ENCODE results near the gene UGT1A9. TPM values are rescaled to one million over a fixed set of nuclear protein-coding genes. Genes with fewer than 3 reads are reported as not detected.
"Not testable (repeated sequence)": the region's sequence is repeated elsewhere in the genome, so short reads cannot be mapped to it uniquely, and the experiment has no call there.

Gene UGT1A9
- total RNA-seq, 2 donors from 2014 or later, result not detected

DNA sequence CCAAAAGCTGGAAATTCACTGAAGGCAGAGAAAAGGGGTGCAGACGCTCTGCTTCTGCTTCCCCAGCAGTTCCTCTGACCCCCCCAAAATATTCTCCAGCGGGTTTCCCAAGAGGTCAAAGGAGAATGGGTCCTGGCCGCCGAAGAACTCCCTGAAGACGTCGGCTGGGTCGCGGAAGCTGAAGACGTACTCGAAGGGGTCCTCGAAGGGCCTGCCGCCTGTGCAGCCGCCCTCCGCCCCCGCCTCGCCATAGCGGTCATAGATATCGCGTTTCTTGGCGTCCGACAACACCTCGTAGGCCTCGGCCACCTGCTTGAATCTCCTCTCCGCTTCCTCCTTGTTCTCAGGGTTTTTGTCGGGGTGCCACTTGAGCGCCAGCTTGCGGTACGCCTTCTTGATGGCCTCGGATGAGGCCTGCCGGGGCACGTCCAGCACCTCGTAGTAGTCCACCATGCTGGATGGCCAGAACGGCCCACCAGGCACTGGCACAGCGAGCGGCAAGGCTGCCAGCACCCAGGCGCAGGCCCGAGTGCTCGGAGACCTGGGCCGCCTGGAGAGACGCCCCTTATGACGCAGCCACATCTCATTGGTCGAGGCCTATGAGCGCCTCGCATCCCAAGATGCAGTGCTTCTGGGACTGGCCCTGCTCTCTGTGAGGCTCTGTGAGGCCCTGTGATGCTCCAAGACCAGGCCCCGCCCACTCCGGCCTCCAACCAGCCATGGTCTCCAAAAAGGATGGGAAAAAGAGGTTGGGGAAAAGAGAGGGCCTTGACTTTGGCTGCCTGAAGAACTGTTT, 72.0 kb downstream of the UGT1A9 start:
- H3K36me3 ChIP-seq (ENCODE audit: control insufficient read depth, insufficient read depth, low read length), result no peaks in the 10 kb centered on the region
- Mint-ChIP-seq H3K4me1 (no peaks in the 10 kb centered on the region), H3K4me3 (no peak overlapping the region), H3K36me3 (ENCODE audit: low read depth) (no peaks in the 10 kb centered on the region), H3K27me3 (ENCODE audit: insufficient read depth) (peaks cover 10% of the 10 kb centered on the region), H3K27ac (no peak overlapping the region), H3K9me3 (peaks cover 23% of the 10 kb centered on the region)
- no peaks in the 10 kb centered on the region for H3K4me1 ChIP-seq (ENCODE audit: control insufficient read depth, insufficient read depth, low read length)
- no peak for DNase-seq
- TF ChIP-seq, protein P1, sequence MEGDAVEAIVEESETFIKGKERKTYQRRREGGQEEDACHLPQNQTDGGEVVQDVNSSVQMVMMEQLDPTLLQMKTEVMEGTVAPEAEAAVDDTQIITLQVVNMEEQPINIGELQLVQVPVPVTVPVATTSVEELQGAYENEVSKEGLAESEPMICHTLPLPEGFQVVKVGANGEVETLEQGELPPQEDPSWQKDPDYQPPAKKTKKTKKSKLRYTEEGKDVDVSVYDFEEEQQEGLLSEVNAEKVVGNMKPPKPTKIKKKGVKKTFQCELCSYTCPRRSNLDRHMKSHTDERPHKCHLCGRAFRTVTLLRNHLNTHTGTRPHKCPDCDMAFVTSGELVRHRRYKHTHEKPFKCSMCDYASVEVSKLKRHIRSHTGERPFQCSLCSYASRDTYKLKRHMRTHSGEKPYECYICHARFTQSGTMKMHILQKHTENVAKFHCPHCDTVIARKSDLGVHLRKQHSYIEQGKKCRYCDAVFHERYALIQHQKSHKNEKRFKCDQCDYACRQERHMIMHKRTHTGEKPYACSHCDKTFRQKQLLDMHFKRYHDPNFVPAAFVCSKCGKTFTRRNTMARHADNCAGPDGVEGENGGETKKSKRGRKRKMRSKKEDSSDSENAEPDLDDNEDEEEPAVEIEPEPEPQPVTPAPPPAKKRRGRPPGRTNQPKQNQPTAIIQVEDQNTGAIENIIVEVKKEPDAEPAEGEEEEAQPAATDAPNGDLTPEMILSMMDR (conservative IDR thresholded peaks at IDR 0.05), result no peak
- H3K9me3 ChIP-seq (ENCODE audit: control insufficient read depth, low read length), result peaks cover 16% of the 10 kb centered on the region
- 94 to 98% methylated on average over 36 to 44 of the region's 46 CpGs for WGBS, 2 experiments (ENCODE audit: insufficient coverage in 1 of 2, insufficient read length in 1 of 2)
- H3K27me3 ChIP-seq (ENCODE audit: control insufficient read depth, insufficient read depth, low read length, poor library complexity, severe bottlenecking), result no peaks in the 10 kb centered on the region
- no peak overlapping the region for H3K27ac ChIP-seq (ENCODE audit: low read depth, low read length)
- no peak overlapping the region for H3K9ac ChIP-seq (ENCODE audit: extremely low read depth, low read length, poor library complexity, severe bottlenecking)
- H3K4me3 ChIP-seq (ENCODE audit: low read length), result no peak overlapping the region

DNA sequence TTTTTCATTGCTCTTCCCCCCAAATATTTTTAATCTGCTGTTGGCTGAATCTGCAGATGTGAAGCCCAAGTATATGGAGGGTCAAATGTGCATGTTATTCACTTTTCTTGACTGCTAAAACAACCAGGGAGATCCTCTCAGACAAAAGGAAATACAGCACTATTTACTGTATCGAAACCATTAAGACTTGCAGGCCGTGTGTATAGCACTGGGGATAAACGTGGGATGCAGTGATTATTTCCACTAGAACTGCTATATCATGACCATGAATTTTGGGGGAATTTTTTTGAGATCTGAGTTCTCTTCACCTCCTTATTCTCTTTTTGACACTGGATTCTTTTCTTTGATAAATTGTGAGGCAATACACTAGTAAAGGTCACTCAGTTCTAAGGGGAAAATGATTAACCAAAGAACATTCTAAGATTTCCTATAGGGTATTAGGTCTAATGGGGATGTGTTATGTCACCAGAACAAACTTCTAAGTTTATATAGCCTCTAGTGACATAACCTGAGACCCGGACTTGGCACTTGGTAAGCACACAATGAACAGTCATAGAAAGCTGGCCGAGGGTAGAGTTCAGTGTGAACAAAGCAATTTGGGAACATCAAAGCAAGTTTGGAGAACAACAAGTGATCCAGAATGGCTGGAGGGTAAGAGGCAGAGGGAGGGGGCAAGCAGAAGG, 73.5 kb downstream of the UGT1A9 start:
- 92 to 100% methylated on average over 3 to 5 of the region's 5 CpGs for WGBS, 2 experiments (ENCODE audit: insufficient coverage in 1 of 2, insufficient read length in 1 of 2)
- H3K36me3 Mint-ChIP-seq (ENCODE audit: low read depth), result no peaks in the 10 kb centered on the region
- no peaks in the 10 kb centered on the region for H3K4me1 Mint-ChIP-seq

DNA sequence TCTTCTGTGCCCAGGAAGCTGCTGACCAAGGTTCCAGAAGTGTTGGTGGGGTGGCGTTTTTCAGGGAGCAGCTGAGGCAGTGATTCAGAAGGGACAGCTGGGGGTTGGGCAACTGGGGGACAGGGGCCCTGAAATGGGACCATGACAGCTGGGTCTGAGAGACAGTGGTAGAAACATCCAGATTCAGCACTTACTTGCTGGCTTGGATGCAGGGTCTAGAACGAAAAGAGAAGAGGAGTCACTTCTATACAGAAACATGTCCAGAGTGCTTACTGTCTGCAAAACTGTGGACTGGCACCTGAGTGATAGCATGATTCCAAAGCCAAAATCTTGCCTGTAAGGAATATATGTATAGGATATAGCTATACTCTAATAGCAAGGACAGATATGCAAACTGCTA, 74.1 kb downstream of the UGT1A9 start:
- H3K27ac ChIP-seq (ENCODE audit: low read depth, low read length); DNase-seq; H3K9me3 ChIP-seq (ENCODE audit: control insufficient read depth, low read length); H3K4me3 Mint-ChIP-seq; H3K4me1 ChIP-seq (ENCODE audit: control insufficient read depth, insufficient read depth, low read length); H3K9ac ChIP-seq (ENCODE audit: extremely low read depth, low read length, poor library complexity, severe bottlenecking); H3K27ac Mint-ChIP-seq; H3K4me3 ChIP-seq (ENCODE audit: low read length); H3K36me3 Mint-ChIP-seq (ENCODE audit: low read depth); H3K27me3 Mint-ChIP-seq (ENCODE audit: insufficient read depth); H3K27me3 ChIP-seq (ENCODE audit: control insufficient read depth, insufficient read depth, low read length, poor library complexity, severe bottlenecking); H3K4me1 Mint-ChIP-seq; H3K36me3 ChIP-seq (ENCODE audit: control insufficient read depth, insufficient read depth, low read length): not testable (repeated sequence)
- 95 to 100% methylated on average over 1 to 2 of the region's 2 CpGs for WGBS, 2 experiments (ENCODE audit: insufficient coverage in 1 of 2, insufficient read length in 1 of 2)
- peaks cover 24% of the 10 kb centered on the region for H3K9me3 Mint-ChIP-seq

More for the DNA sequence above, 73.5 kb downstream of the UGT1A9 start:
- Histone ChIP-seq H3K4me3 (ENCODE audit: low read length) (no peak overlapping the region), H3K9ac (ENCODE audit: extremely low read depth, low read length, poor library complexity, severe bottlenecking) (no peak overlapping the region), H3K4me1 (ENCODE audit: control insufficient read depth, insufficient read depth, low read length) (no peaks in the 10 kb centered on the region), H3K36me3 (ENCODE audit: control insufficient read depth, insufficient read depth, low read length) (no peaks in the 10 kb centered on the region), H3K9me3 (ENCODE audit: control insufficient read depth, low read length) (peaks cover 5% of the 10 kb centered on the region), H3K27ac (ENCODE audit: low read depth, low read length) (no peak overlapping the region), H3K27me3 (ENCODE audit: control insufficient read depth, insufficient read depth, low read length, poor library complexity, severe bottlenecking) (no peaks in the 10 kb centered on the region)
- Mint-ChIP-seq H3K9me3 (peaks cover 22% of the 10 kb centered on the region), H3K27ac (no peak overlapping the region), H3K27me3 (ENCODE audit: insufficient read depth) (peaks cover 10% of the 10 kb centered on the region), H3K4me3 (no peak overlapping the region)
- TF ChIP-seq, protein P1 (conservative IDR thresholded peaks at IDR 0.05), result no peak
- no peak for DNase-seq

Data from endodermal cell (in vitro differentiated cells).